Measurements from ENCODE around the gene ZBTB49. TPM values are rescaled to one million over a fixed set of nuclear protein-coding genes. Genes with fewer than 3 reads are reported as not detected.
A peak's percentile ranks its signal among the peaks of the same experiment; 100 is the strongest.
"Not testable (repeated sequence)": the region's sequence is repeated elsewhere in the genome, so short reads cannot be mapped to it uniquely, and the experiment has no call there.

ZBTB49 gene, protein sequence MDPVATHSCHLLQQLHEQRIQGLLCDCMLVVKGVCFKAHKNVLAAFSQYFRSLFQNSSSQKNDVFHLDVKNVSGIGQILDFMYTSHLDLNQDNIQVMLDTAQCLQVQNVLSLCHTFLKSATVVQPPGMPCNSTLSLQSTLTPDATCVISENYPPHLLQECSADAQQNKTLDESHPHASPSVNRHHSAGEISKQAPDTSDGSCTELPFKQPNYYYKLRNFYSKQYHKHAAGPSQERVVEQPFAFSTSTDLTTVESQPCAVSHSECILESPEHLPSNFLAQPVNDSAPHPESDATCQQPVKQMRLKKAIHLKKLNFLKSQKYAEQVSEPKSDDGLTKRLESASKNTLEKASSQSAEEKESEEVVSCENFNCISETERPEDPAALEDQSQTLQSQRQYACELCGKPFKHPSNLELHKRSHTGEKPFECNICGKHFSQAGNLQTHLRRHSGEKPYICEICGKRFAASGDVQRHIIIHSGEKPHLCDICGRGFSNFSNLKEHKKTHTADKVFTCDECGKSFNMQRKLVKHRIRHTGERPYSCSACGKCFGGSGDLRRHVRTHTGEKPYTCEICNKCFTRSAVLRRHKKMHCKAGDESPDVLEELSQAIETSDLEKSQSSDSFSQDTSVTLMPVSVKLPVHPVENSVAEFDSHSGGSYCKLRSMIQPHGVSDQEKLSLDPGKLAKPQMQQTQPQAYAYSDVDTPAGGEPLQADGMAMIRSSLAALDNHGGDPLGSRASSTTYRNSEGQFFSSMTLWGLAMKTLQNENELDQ
- polyA plus RNA-seq (ENCODE audit: insufficient read length in 4 of 4): 10 to 100 TPM in 1 of 4 donors, 1 to 10 TPM in 3; 8.5 to 10.4 (median 8.8) TPM

DNA sequence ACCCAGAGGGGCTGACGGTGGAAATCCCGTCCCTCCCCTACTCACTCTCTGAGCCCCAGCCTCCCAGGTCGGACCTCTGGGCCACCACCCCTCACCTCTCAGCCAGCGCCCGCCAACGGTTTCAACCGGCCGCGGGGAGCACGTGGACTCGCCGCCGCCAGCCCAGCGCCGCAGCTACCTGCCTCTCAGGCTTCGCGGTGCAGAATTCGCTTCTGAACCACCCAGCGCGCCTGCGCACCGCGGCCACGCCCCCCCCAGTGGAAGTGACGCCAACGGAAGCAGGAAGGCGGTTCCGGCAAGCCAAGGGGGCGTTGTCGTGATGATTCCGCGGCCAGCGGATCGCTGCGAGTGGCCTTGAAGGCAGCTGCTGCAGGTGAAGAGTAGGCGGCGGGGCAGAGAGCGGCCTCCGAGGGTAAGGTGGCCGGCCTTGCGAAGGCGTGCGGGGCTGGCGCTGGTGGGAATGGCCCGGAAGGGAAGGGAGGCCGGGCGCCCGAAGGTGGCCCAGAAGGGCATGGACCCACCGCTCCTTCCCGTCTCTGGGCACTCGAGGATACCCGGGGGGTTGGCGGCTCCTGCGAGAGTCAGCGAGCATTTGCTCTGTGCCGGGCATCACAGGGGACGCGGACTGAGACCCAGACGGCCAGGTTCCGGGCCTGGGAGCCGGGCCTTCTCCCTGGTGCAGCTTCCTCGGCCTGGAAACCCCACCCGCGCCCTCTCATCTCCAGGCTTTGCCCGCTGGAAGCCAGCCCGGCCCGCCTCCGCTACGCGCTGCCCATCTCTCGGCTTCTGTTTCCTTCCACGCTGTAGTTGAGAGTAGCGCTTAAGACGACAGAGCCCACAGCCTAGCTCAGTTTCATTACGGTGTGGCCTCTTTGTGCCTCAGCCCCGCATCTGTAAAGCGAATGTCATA, at the start of gene ZBTB49, which contains the start of gene LYAR:
TSS of gene ZBTB49 (plus strand) at position 311 of the 910 bp plus-strand sequence. CDS start 9,695 bp downstream, outside the sequence.
TSS of gene LYAR (minus strand) at position 214 of the 910 bp plus-strand sequence. CDS start 6,412 bp downstream, outside the sequence.
- peak; percentile 81 to 85 (median 82) for DNase-seq (ENCODE audit: low read depth in 4 of 4, low spot score in 3 of 4)

GRCh38 chr4:4245172-4245571, 44.9 kb upstream of the ZBTB49 start:
- no peak for DNase-seq (ENCODE audit: low read depth in 4 of 4, low spot score in 3 of 4)

DNA sequence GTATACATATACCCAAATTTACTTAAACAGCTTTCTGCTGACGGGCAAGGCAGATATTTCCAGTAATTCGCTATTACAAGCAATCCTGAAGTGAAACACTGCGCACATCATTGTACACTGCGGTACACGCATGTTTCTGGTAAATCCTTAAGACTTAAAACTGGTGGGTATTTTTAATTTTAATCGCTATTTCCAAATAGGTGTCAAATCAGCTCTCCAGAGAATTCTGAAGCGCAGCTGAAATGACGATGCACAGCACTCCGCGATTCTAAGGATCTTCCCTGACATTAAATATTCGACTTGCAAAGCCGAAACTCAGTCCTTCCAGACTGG, 42.4 kb upstream of the ZBTB49 start:
- DNase-seq (ENCODE audit: low read depth in 4 of 4, low spot score in 3 of 4): no peak

- DNase-seq (ENCODE audit: low read depth in 4 of 4, low spot score in 3 of 4): peak; percentile 92 to 94 (median 94)
These were observed 41.8 kb upstream of the ZBTB49 start, which contains the start of gene TMEM128 for GRCh38 chr4:4248029-4248884. Gene TMEM128 (minus strand): TSS chr4:4248223. CDS start chr4:4248202, 21 bp downstream.

DNA sequence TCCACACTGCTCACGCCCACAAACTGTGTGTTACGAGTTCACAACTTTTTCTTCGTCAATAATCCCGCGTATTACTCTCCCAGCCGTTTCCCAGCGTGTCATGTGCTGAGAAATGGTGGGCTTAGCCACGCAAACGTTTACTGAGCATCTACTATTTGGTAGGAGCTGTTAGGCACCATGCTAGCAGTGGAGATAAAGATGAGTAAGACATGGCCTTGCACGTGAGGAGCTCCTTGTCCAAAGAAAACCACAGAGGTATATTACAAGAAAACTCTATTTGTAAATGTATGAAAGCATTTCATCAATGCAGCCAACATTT, 41.2 kb upstream of the ZBTB49 start:
- no peak for DNase-seq (ENCODE audit: low read depth in 4 of 4, low spot score in 3 of 4)

DNA sequence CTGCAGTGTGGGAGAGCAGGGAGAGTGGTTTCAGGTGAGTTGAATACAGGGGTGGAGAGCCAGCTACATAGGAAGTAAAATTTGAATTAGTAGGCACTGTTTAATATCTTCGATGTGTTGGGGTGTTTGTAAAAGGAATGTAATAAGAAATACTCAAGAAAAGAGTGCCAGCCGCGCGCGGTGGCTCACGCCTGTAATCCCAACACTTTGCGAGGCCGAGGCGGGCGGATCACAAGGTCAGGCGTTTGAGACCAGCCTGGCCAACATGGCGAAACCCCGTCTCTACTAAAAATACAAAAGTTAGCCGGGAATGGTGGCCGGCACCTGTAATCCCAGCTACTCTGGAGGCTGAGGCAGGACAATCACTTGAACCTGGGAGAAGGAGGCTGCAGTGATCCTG, 40.7 kb upstream of the ZBTB49 start:
- not testable (repeated sequence) for DNase-seq (ENCODE audit: low read depth in 4 of 4, low spot score in 3 of 4)

GRCh38 chr4:4249866-4250265, 40.2 kb upstream of the ZBTB49 start:
- no peak for DNase-seq (ENCODE audit: low read depth in 4 of 4, low spot score in 3 of 4)

GRCh38 chr4:4254199-4254598, 35.9 kb upstream of the ZBTB49 start:
- no peak for DNase-seq (ENCODE audit: low read depth in 4 of 4, low spot score in 3 of 4)

- no peak for DNase-seq (ENCODE audit: low read depth in 4 of 4, low spot score in 3 of 4)
These were observed 35.4 kb upstream of the ZBTB49 start for GRCh38 chr4:4254666-4255065.

DNA sequence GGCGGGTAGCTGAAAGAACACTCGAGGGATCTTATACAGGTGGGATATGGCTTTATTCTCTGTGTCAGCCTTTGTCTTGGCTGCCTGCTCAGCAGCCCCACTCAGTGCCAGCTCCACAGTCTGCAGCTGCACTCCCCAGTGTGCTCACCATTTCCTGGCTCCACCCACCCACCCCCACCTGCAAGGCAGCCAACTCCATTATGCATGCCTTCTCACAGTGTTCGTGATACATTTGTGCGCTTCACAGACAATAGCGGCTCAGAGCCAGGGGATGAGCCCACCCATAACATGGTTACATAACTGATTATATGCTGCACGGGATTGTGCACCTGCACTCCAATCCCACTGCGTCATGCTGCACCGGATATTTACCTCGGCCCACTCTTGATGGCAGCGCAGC, 33.3 kb upstream of the ZBTB49 start:
- no peak for DNase-seq (ENCODE audit: low read depth in 4 of 4, low spot score in 3 of 4)

DNA sequence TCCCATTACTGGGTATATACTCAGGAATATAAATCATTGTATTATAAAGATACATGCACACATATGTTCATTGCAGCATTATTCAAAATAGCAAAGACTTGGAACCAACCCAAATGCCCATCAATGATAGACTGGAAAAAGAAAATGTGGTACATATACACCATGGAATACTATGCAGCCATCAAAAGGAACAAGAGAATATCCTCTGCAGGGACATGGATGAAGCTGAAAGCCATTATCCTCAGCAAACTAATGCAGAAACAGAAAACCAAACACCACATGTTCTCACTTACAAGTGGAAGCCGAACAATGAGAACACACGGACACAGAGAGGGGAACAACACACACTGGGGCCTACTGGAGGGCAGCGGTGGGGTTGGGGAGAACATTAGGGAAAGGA, 32.3 kb upstream of the ZBTB49 start:
- not testable (repeated sequence) for DNase-seq (ENCODE audit: low read depth in 4 of 4, low spot score in 3 of 4)

DNA sequence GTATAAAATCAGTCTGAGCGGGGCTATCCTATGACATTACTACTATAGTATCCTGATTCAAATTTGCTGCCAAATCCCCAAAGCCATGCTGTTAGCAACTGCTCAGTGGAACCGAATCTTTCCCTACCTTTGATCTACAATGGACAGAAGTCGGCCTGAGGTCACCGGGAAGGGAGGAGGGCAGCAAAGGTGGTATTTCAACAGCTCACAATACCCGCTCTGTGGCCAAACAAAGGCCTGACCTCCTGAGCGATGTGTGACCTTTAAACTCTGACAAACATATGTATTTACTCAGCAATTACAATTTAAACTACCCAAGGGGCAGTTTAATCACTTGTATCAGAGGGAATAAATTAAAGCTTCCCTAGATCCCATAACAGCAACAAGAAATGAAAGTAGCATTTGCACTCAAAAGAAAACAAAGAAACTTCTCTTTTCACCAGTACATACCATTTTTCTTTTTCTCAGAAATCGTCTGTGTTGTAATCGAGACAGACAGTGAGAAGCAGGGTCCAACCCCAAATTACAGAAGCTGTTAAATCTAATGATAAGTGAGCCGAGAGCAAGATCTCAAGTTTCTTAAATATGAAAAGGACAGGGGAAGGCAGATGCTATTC, 30.5 kb upstream of the ZBTB49 start:
- no peak for DNase-seq (ENCODE audit: low read depth in 4 of 4, low spot score in 3 of 4)

DNA sequence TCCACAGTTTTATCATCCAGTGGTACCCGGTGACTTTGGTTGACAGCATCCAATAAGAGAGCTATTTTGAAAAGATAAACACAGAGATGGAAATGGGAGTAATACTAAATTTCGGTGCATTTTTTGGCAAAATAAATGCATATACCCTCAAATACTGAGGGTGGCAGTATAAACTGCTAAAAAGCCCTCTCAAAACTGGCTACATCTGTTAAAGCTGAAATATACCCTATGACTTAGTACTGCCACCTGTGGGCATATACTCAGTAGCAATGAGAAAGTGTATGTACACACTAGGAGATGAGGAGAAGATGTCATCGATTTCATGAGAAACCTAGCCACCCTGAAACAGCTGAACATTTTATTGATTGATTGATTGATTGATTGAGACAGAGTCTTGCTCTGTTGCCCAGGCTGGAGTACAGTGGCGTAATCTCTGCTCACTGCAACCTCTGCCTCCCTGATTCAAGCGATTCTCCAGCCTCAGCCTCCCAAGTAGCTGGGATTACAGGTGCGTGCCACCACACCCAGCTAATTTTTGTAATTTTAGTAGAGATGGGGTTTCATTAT, 29.8 kb upstream of the ZBTB49 start:
- no peak for DNase-seq (ENCODE audit: low read depth in 4 of 4, low spot score in 3 of 4)

GRCh38 chr4:4267981-4268380, 22.1 kb upstream of the ZBTB49 start:
- no peak for DNase-seq (ENCODE audit: low read depth in 4 of 4, low spot score in 3 of 4)

DNA sequence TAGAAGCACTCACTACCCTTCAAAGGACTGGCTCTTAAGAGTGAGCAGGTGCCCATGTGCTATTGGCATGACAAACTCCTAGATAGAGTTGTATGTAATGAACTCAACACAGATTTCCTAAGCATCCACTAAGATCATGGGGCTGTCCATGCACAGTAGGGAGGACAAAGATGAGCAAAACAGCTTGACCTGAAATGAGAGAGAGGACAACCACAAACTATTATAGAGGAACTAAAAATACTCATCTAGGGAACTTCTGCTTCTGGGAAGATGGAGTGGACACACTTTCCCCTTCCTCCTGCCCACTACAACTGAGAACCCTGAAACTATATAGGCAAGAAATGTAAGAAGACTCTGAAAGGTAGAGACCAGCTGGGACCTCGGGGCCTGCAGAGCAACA, 21.3 kb upstream of the ZBTB49 start:
- DNase-seq (ENCODE audit: low read depth in 4 of 4, low spot score in 3 of 4): no peak

- DNase-seq (ENCODE audit: low read depth in 4 of 4, low spot score in 3 of 4): no peak
These were observed 20.7 kb upstream of the ZBTB49 start for GRCh38 chr4:4269331-4269731.

DNA sequence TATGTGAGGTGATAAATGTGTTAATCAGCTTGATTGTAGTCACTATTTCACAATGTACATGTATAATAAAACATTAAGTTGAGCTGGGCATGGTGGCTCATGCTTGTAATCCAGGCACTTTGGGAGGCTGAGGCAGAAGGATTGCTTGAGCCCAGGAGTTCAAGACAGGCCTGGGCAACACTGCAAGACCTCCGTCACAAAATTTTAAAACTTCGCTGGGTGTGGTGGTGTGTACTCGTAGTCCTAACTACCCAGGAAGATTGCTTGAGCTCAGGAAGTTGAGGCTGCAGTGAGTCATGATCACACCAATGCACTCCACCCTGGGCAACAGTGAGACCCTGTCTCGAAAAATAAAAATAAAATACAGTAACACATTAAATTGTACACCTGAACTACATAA, 20.2 kb upstream of the ZBTB49 start:
- no peak for DNase-seq (ENCODE audit: low read depth in 4 of 4, low spot score in 3 of 4)

- DNase-seq (ENCODE audit: low read depth in 4 of 4, low spot score in 3 of 4): no peak
These were observed 19.5 kb upstream of the ZBTB49 start for GRCh38 chr4:4270529-4270928.

DNA sequence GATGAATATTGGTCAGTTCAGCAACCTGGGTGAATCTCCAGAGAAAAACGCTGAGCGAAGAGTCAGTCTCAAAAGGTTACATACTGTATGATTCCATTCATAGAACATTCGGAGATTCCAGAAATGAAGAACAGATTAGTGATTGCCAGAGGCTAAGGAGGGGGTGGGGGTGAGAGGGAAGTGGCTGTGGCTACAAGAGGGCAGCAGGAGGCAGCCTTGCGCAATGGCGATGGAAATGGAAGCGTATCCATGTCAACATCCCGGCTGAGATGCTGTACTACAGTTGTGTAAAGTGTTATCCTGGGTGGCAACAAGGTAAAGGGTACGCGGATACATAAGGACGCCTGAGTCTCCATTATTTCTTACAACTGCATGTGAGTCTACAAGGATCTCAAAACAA, 18.1 kb upstream of the ZBTB49 start:
- DNase-seq (ENCODE audit: low read depth in 4 of 4, low spot score in 3 of 4): no peak

Data from left renal pelvis (tissue), 4 donors.